Measurements from ENCODE around the gene SLC35C1.
"Not testable (repeated sequence)": the region's sequence is repeated elsewhere in the genome, so short reads cannot be mapped to it uniquely, and the experiment has no call there.

The SLC35C1 gene

DNA sequence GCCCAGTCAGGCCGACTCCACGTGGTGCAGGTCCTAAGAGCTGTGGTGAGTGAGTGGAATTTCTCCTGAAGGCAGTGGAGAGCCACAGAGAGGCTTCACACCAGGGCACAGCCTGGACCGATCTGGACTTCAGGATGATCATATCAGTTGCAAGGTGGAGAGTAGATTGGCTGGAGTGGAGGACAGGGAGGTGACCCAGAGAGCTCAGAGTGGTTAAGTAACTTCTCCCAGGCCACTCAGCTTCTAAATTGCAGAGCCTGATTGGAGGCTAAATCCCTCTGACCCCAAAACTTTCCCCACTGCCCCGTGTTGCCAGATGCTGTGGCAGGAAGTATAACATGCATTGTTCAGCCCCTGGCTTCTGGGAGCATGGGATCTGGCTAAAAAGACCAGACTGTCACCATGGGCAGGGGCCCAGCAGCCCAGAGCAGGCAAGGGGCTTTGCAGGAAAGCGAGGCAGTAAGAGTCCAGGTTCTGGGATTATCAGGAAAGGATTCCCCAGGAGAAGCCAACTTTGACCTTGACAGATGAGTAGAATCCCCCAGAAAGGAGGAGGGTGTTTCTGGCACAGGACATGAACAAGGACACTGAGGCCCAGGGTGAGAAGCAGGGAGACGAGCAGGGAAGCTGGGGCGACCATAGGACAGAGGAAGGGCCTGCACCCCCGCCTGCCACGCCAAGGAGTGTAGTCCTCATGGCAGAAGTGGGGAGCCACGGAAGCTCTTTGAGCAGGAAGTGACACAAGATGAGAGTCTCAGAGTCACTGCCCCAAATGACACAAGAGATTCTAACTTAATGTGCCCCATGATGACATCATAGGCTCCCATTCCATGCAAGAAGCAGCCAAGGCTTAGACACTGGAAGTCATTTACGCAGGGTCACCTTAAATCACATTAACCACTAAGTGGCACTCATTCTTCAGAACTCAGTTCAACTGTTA lies 4.8 kb downstream of the SLC35C1 start:
- no peak for DNase-seq (ENCODE audit: extremely low read depth in 1 of 2, low read depth in 1 of 2)

GRCh38 chr11:45810431-45811108 lies 5.6 kb downstream of the SLC35C1 start:
- no peak for DNase-seq (ENCODE audit: extremely low read depth in 1 of 2, low read depth in 1 of 2)

DNA sequence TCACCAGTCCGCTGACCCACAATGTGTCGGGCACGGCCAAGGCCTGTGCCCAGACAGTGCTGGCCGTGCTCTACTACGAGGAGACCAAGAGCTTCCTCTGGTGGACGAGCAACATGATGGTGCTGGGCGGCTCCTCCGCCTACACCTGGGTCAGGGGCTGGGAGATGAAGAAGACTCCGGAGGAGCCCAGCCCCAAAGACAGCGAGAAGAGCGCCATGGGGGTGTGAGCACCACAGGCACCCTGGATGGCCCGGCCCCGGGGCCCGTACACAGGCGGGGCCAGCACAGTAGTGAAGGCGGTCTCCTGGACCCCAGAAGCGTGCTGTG lies 6.1 kb downstream of the SLC35C1 start:
- no peak for DNase-seq (ENCODE audit: extremely low read depth in 1 of 2, low read depth in 1 of 2)

DNA sequence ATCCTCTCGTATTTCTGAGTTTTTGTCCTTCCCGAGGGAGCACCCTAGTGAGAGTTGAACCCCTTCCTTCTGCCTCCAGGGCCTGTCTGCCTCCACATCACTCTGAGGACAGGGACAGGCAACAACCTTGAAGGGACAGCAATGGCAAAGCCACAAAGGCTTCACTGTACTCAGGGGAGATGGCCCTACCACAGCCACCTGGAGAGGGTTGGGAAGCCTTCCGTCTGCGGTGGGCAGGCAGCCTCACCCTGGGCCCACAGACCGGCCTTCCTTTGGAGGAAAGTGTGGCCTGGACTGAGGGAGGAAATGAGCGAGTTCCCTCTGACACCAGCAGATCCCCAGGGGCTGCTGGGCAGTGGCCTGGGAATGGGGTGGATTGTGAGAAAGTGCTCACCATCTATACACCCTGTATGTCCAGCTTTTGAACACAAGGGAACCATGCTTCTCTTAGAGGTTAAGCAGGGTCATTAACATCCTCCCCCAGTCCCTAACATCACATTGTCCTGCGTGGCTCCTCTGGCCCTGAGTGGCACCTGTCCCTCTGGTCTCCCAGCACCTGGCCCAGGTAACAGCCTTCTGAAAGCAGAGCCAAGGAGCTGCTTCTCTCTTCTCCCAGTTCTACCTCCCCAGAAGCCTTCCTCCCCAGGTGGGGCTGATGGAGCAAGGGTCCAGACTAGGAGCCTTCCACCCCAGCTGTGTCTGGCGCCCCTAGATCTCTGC lies 6.8 kb downstream of the SLC35C1 start:
- no peak for DNase-seq (ENCODE audit: extremely low read depth in 1 of 2, low read depth in 1 of 2)

- DNase-seq (ENCODE audit: extremely low read depth in 1 of 2, low read depth in 1 of 2) = no peak
Observed at GRCh38 chr11:45812581-45813548, 7.9 kb downstream of the SLC35C1 start.

- no peak for DNase-seq (ENCODE audit: extremely low read depth in 1 of 2, low read depth in 1 of 2)
Observed at GRCh38 chr11:45815747-45816146, 10.8 kb downstream of the SLC35C1 start.

- DNase-seq (ENCODE audit: extremely low read depth in 1 of 2, low read depth in 1 of 2) = no peak
Observed at GRCh38 chr11:45816614-45817013, 11.7 kb downstream of the SLC35C1 start.

GRCh38 chr11:45817191-45817590 lies 12.2 kb downstream of the SLC35C1 start:
- DNase-seq (ENCODE audit: extremely low read depth in 1 of 2, low read depth in 1 of 2) = no peak

DNA sequence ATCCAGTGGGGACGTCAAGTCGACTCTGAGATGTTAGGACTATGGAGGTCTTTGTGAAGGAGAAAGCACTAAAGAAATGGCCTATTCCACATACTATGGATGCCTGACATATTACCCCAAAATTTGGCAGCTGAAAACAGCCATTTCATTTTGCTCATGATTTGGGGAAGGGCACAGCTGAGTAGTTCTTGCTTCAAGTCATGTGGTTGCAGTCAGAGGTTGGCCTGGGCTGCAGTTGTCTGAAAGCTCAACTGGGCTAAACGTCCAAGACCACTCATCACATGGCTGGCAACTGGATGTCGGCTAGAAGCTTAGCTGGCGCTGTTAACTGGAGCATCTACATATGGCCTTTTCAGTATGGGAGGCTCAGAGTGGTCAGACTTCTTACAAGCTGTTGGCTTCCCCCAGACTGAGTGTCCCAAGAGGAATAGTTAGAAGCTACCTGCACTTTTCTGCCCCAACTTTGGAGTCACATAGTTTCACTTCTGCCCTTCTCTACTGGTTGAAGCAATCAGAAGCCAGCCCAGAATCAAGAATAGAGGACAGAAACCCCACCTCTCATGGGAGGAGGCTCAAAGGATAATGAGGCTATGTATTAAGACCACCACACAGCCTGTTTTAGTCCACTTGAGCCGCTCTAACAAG lies 14.1 kb downstream of the SLC35C1 start:
- no peak for DNase-seq (ENCODE audit: extremely low read depth in 1 of 2, low read depth in 1 of 2)

DNA sequence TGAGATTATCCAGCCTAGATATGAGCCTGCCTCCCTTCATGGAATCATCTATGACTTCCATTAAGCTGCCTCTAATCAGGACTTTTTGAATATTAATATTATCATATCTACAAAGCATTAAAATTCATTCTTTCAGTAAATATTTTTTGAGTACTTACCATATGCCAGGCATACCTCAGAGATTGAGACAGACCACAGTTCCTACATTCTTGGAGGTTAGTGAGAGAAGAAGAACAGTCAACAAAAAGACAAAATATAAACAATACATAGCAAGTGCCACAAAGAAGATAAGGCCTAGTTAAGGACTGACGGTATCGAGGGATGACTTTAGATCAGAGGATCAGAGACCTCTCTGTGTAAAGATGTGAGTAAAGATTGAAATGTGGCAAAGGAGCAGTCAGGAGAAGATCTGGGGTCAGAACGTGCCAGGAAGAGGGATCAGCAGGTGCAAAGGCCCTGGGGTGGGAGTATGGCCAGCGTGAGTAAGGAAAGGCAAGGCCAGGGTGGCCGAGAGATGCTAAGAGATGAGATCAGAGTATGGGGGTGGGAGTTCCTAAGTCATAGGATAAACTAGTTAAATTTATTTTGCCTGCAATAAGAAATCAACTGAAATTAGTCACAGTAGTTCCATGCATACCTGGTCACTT lies 15.4 kb downstream of the SLC35C1 start:
- DNase-seq (ENCODE audit: extremely low read depth in 1 of 2, low read depth in 1 of 2) = no peak

DNA sequence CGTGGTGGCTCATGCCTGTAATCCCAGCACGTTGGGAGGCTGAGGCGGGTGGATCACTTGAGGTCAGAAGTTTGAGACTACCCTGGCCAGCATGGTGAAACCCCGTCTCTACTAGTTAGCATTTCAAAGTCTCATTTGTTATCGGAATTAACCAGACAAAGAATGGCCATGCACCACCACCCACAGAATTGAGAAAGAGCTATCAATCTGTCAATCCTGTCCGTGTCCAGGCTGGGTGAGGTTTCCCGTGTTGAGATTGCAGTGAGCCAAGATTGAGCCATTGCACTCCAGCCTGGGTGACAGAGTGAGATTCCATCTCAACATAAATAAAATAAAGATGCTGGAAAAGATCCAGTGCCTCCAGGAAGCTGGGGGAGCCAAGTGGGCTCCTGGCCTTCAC lies 21.5 kb downstream of the SLC35C1 start:
- not testable (repeated sequence) for DNase-seq (ENCODE audit: extremely low read depth in 1 of 2, low read depth in 1 of 2)

GRCh38 chr11:45827123-45827522 lies 22.2 kb downstream of the SLC35C1 start:
- DNase-seq (ENCODE audit: extremely low read depth in 1 of 2, low read depth in 1 of 2) = no peak

DNA sequence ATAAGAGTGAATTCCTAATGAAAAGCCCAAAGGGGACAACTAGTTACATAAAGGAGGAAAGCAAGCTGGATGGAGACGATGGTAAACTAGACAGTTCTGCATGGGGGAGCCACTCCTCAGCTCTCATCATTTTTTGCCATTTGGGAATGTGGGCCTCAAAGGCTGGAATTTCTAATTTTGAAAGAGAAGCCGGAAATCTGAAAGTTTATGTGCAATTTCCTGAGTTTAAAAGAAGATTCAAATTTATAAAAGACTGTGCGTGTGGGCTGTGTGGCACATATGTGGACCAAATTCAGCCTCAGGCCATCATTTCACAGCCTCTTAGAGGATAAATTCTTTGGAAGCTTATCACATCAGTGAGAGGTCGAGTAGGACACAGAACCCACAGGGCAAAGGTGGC lies 24.0 kb downstream of the SLC35C1 start:
- DNase-seq (ENCODE audit: extremely low read depth in 1 of 2, low read depth in 1 of 2) = no peak

DNA sequence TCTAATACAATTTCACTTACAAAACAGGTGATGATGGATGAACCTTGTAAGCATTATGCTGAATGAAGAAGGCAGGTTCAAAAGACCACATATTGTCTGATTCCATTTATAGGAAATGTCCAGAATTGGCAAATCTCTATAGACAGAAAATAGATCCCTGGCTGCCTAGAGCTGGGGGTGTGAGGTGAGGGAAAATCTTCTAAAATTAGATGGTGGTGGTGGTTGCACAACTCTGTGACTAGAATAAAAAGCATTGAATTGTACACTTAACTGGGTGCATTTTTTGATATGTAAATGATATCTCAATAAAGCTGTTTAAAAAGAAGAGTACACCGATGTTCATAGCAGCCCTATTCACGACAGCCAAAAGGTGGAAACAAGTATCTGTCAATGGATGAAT lies 25.6 kb downstream of the SLC35C1 start:
- DNase-seq (ENCODE audit: extremely low read depth in 1 of 2, low read depth in 1 of 2) = no peak

- no peak for DNase-seq (ENCODE audit: extremely low read depth in 1 of 2, low read depth in 1 of 2)
Observed at GRCh38 chr11:45832811-45833441, 28.0 kb downstream of the SLC35C1 start.

GRCh38 chr11:45833761-45834160 lies 28.8 kb downstream of the SLC35C1 start:
- no peak for DNase-seq (ENCODE audit: extremely low read depth in 1 of 2, low read depth in 1 of 2)

- DNase-seq (ENCODE audit: extremely low read depth in 1 of 2, low read depth in 1 of 2) = no peak
Observed at GRCh38 chr11:45834298-45834756, 29.4 kb downstream of the SLC35C1 start.

DNA sequence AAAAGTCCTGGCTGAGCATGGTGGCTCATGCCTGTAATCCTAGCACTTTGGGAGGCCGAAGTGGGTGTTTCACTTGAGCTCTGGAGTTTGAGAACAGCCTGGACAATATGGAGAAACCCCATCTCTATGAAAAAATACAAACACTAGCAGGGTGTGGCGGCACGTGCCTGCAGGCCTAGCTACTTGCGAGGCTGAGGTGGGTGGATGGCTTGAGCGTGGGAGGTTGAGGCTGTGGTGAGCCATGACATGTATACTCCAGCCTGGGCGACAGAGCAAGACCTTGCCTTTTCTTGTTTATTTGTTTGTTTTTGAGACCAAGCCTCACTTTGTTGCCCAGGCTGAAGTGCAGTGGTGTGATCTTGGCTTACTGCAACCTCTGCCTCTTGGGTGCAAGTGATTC lies 34.3 kb downstream of the SLC35C1 start:
- no peak for DNase-seq (ENCODE audit: extremely low read depth in 1 of 2, low read depth in 1 of 2)

DNA sequence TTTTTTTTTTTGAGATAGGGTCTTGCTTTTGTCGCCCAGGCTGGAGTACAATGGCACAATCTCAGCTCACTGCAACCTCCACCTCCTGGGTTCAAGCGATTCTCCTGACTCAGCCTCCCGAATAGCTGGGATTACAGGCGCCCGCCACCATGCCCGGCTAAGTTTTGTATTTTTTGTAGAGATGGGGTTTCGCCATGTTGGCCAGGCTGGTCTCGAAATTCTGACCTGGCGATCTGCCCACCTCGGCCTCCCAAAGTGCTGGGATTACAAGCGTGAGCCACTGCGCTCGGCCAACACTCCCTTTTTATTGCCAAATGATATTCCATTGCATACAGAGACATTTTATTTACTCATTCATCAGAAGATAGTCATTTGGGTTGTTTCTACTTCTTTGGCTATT lies 35.3 kb downstream of the SLC35C1 start:
- DNase-seq (ENCODE audit: extremely low read depth in 1 of 2, low read depth in 1 of 2) = not testable (repeated sequence)

Measured in activated CD8-positive, alpha-beta memory T cell treated with anti-CD3 and anti-CD28 coated beads for 1 hour (primary cell).